SK-N-SH treated with all-trans-retinoic acid at 6 μM for 48 hours (cell line): Measurements from ENCODE around the gene IL26.

Experiments
- ATAC-seq: fragments of 200-7000 bp; cut with Tn5 transposase; 3 replicates; pipeline ENCODE4 v1.9.1; 2020; ENCODE audit warnings: mild to moderate bottlenecking, moderate library complexity
- ARNTL ChIP-seq: fragments of 450-650 bp; formaldehyde crosslinking; IDR thresholded peaks from 2 replicates; pipeline ENCODE4 v1.5.0; 2020; ENCODE audit warnings: low read depth, mild to moderate bottlenecking, moderate library complexity, borderline replicate concordance
- CREB5 ChIP-seq: fragments of 250-450 bp; sonication (Bioruptor Pico); IDR thresholded peaks from 2 replicates; pipeline ENCODE4 v1.5.1; 2020; ENCODE audit warnings: low read depth, mild to moderate bottlenecking, moderate library complexity
- CSDC2 ChIP-seq: fragments of 250-450 bp; sonication (Bioruptor Pico); IDR thresholded peaks from 2 replicates; pipeline ENCODE4 v1.5.0; 2020; ENCODE audit warnings: mild to moderate bottlenecking, moderate library complexity
- CSRNP3 ChIP-seq: fragments of 250-450 bp; sonication (Bioruptor Pico); IDR thresholded peaks from 2 replicates; pipeline ENCODE4 v1.5.1; 2021; ENCODE audit warnings: mild to moderate bottlenecking, moderate library complexity
- ESRRG ChIP-seq: fragments of 250-450 bp; sonication (Bioruptor Pico); IDR thresholded peaks from 2 replicates; pipeline ENCODE4 v1.6.1; 2021; ENCODE audit warnings: mild to moderate bottlenecking
- GLIS3 ChIP-seq: fragments of 250-450 bp; sonication (Bioruptor Pico); IDR thresholded peaks from 2 replicates; pipeline ENCODE4 v1.5.0; 2020; ENCODE audit warnings: mild to moderate bottlenecking, moderate library complexity
- ISL1 ChIP-seq: fragments of 250-450 bp; sonication (Bioruptor Pico); IDR thresholded peaks from 2 replicates; pipeline ENCODE4 v2.1.2; 2022; ENCODE audit warnings: mild to moderate bottlenecking, moderate library complexity
- OSR1 ChIP-seq: fragments of 250-450 bp; sonication (Bioruptor Pico); IDR thresholded peaks from 2 replicates; pipeline ENCODE4 v1.8.0; 2022; ENCODE audit warnings: moderate library complexity, mild to moderate bottlenecking, inconsistent platforms
- PATZ1 ChIP-seq: fragments of 250-450 bp; sonication (Bioruptor Pico); IDR thresholded peaks from 2 replicates; pipeline ENCODE4 v1.8.0; 2020; ENCODE audit warnings: mild to moderate bottlenecking, moderate library complexity, borderline replicate concordance
- POU6F1 ChIP-seq: fragments of 250-450 bp; sonication (Bioruptor Pico); IDR thresholded peaks from 2 replicates; pipeline ENCODE4 v1.8.0; 2021; ENCODE audit warnings: low read depth, mild to moderate bottlenecking, moderate library complexity, borderline replicate concordance
- PPARA ChIP-seq: fragments of 250-450 bp; sonication (Bioruptor Pico); IDR thresholded peaks from 2 replicates; pipeline ENCODE4 v1.5.0; 2020; ENCODE audit warnings: mild to moderate bottlenecking, borderline replicate concordance
- SNAI2 ChIP-seq: fragments of 250-450 bp; sonication (Bioruptor Pico); IDR thresholded peaks from 2 replicates; pipeline ENCODE4 v1.5.0; 2020; ENCODE audit warnings: mild to moderate bottlenecking, moderate library complexity
- TCF4 ChIP-seq: fragments of 250-450 bp; sonication (Bioruptor Pico); IDR thresholded peaks from 2 replicates; pipeline ENCODE4 v1.8.0; 2021; ENCODE audit warnings: mild to moderate bottlenecking, moderate library complexity, borderline replicate concordance
- TOX ChIP-seq: fragments of 250-450 bp; sonication (Bioruptor Pico); IDR thresholded peaks from 2 replicates; pipeline ENCODE4 v1.8.0; 2021; ENCODE audit warnings: mild to moderate bottlenecking, moderate library complexity, borderline replicate concordance
- TSHZ2 ChIP-seq: fragments of 250-450 bp; sonication (Bioruptor Pico); IDR thresholded peaks from 2 replicates; pipeline ENCODE4 v1.5.0; 2020; ENCODE audit warnings: mild to moderate bottlenecking, moderate library complexity
- ZC3H10 ChIP-seq: fragments of 250-450 bp; sonication (Bioruptor Pico); IDR thresholded peaks from 2 replicates; pipeline ENCODE4 v1.5.1; 2021; ENCODE audit warnings: mild to moderate bottlenecking, moderate library complexity
- ZFP3 ChIP-seq: fragments of 250-450 bp; sonication (Bioruptor Pico); IDR thresholded peaks from 2 replicates; pipeline ENCODE4 v1.5.0; 2020; ENCODE audit warnings: mild to moderate bottlenecking, moderate library complexity
- ZFP30 ChIP-seq: fragments of 450-650 bp; formaldehyde crosslinking; IDR thresholded peaks from 2 replicates; pipeline ENCODE4 v1.5.0; 2022; ENCODE audit warnings: mild to moderate bottlenecking, moderate library complexity
- ZNF565 ChIP-seq: fragments of 450-650 bp; formaldehyde crosslinking; conservative IDR thresholded peaks from 2 replicates; pipeline ENCODE4 v1.5.0; 2020; ENCODE audit warnings: low read depth, mild to moderate bottlenecking, moderate library complexity
- ZNF70 ChIP-seq: fragments of 450-650 bp; formaldehyde crosslinking; IDR thresholded peaks from 2 replicates; pipeline ENCODE4 v1.5.0; 2020; ENCODE audit warnings: mild to moderate bottlenecking, moderate library complexity
- ZNF8 ChIP-seq: fragments of 450-650 bp; formaldehyde crosslinking; IDR thresholded peaks from 2 replicates; pipeline ENCODE4 v1.5.0; 2020; ENCODE audit warnings: mild to moderate bottlenecking, moderate library complexity

IL26 gene

GRCh38 chr12:68267892-68268396 is 42.3 kb upstream of the IL26 start:
- no peak for ATAC-seq
- TF ChIP-seq PPARA (CRISPR knock-in tag) (no peak), TOX (no peak)

- no peak for ATAC-seq
- no peak for TF ChIP-seq ZFP30 (CRISPR knock-in tag)
- no peak for TF ChIP-seq ISL1 (CRISPR knock-in tag)
- no peak for TF ChIP-seq PPARA (CRISPR knock-in tag)
- no peak for TF ChIP-seq POU6F1 (CRISPR knock-in tag)
- TF ChIP-seq CSDC2 (CRISPR knock-in tag): no peak
- no peak for TF ChIP-seq ESRRG (CRISPR knock-in tag)
- no peak for TF ChIP-seq ZNF8 (CRISPR knock-in tag)
- TF ChIP-seq GLIS3 (CRISPR knock-in tag): no peak
- TF ChIP-seq ZNF565 (CRISPR knock-in tag): no peak
- TF ChIP-seq PATZ1 (CRISPR knock-in tag): no peak
- no peak for TF ChIP-seq CREB5 (CRISPR knock-in tag)
- no peak for TF ChIP-seq ZFP3 (CRISPR knock-in tag)
- no peak for TF ChIP-seq TOX
- TF ChIP-seq ZNF70: no peak
- no peak for TF ChIP-seq SNAI2 (CRISPR knock-in tag)
- TF ChIP-seq OSR1 (CRISPR knock-in tag): no peak
These were observed 39.2 kb upstream of the IL26 start for GRCh38 chr12:68264857-68265256.

- ATAC-seq: no peak
- TF ChIP-seq CSDC2 (CRISPR knock-in tag): no peak
- no peak for TF ChIP-seq ARNTL (CRISPR knock-in tag)
- TF ChIP-seq OSR1 (CRISPR knock-in tag): no peak
- TF ChIP-seq ZNF70: no peak
- no peak for TF ChIP-seq ZC3H10 (CRISPR knock-in tag)
These were observed 38.7 kb upstream of the IL26 start for GRCh38 chr12:68264158-68264855.

- TF ChIP-seq CREB5 (CRISPR knock-in tag): no peak
- ATAC-seq: no peak
These were observed 37.8 kb upstream of the IL26 start for GRCh38 chr12:68263366-68263765.

GRCh38 chr12:68261896-68262295 is 36.3 kb upstream of the IL26 start:
- TF ChIP-seq ZNF70 (no peak), TCF4 (CRISPR knock-in tag) (no peak), ARNTL (CRISPR knock-in tag) (no peak), TSHZ2 (CRISPR knock-in tag) (no peak), CSDC2 (CRISPR knock-in tag) (no peak), ZC3H10 (CRISPR knock-in tag) (no peak), ZFP3 (CRISPR knock-in tag) (no peak), ZNF8 (CRISPR knock-in tag) (no peak), CSRNP3 (no peak), TOX (no peak), CREB5 (CRISPR knock-in tag) (no peak), GLIS3 (CRISPR knock-in tag) (no peak), ZFP30 (CRISPR knock-in tag) (no peak)
- TF ChIP-seq, all 23 proteins: peak for 0
- no peak for ATAC-seq
